H9 (cell line): ENCODE data around the gene ANKUB1. TPM values are rescaled to one million over a fixed set of nuclear protein-coding genes. Genes with fewer than 3 reads are reported as not detected.

Experiments
- DNase-seq: peaks from one replicate; pipeline ENCODE4 v3.0.0-alpha.2; 2017
- H2AFZ ChIP-seq: one replicate; pipeline ENCODE4 v1.6.1; 2013; ENCODE audit warnings: mild to moderate bottlenecking, low read length, control low read depth, moderate library complexity
- H2AK5ac ChIP-seq: 2 replicates; pipeline ENCODE4 v1.6.1; 2013; ENCODE audit warnings: low read length, control low read depth, mixed read lengths; ENCODE audit not compliant: insufficient read length
- H2BK120ac ChIP-seq: one replicate; pipeline ENCODE4 v1.6.1; 2013; ENCODE audit warnings: low read depth, mild to moderate bottlenecking, low read length, control low read depth, inconsistent platforms; ENCODE audit not compliant: poor library complexity, severe bottlenecking
- H2BK12ac ChIP-seq: 2 replicates; pipeline ENCODE4 v1.6.1; 2013; ENCODE audit warnings: low read length, control low read depth, mixed read lengths, low read depth; ENCODE audit not compliant: insufficient read length
- H2BK15ac ChIP-seq: 2 replicates; pipeline ENCODE4 v1.6.1; 2013; ENCODE audit warnings: low read depth, low read length, control low read depth
- H2BK20ac ChIP-seq: one replicate; pipeline ENCODE4 v1.6.1; 2013; ENCODE audit warnings: low read depth, mild to moderate bottlenecking, low read length, control low read depth, inconsistent platforms; ENCODE audit not compliant: poor library complexity, severe bottlenecking
- H2BK5ac ChIP-seq: 2 replicates; pipeline ENCODE4 v1.6.1; 2013; ENCODE audit warnings: low read length, control low read depth, mixed read lengths; ENCODE audit not compliant: insufficient read length
- H3K14ac ChIP-seq: 2 replicates; pipeline ENCODE4 v1.6.1; 2013; ENCODE audit warnings: low read length, control low read depth; ENCODE audit not compliant: insufficient read depth
- H3K18ac ChIP-seq: 2 replicates; pipeline ENCODE4 v1.6.1; 2013; ENCODE audit warnings: low read depth, mild to moderate bottlenecking, mixed read lengths, low read length, control low read depth; ENCODE audit not compliant: insufficient read length
- H3K23ac ChIP-seq: 2 replicates; pipeline ENCODE4 v1.6.1; 2013; ENCODE audit warnings: low read length, control low read depth, mixed read lengths, low read depth; ENCODE audit not compliant: insufficient read length
- H3K23me2 ChIP-seq: 2 replicates; pipeline ENCODE4 v1.6.1; 2013; ENCODE audit warnings: low read depth, mild to moderate bottlenecking, mixed read lengths, low read length, control low read depth; ENCODE audit not compliant: insufficient read length, poor library complexity, severe bottlenecking
- H3K27ac ChIP-seq: 2 replicates; pipeline ENCODE4 v1.5.1; 2013; ENCODE audit warnings: low read length, control low read depth, mixed read lengths, low read depth; ENCODE audit not compliant: insufficient read length
- H3K27me3 ChIP-seq: 2 replicates; pipeline ENCODE4 v1.6.1; 2013; ENCODE audit warnings: low read length, control low read depth, inconsistent platforms; ENCODE audit not compliant: insufficient read depth
- H3K4ac ChIP-seq: 2 replicates; pipeline ENCODE4 v1.6.1; 2013; ENCODE audit warnings: low read depth, mild to moderate bottlenecking, control low read depth, inconsistent platforms, low read length, moderate library complexity
- H3K4me1 ChIP-seq: 2 replicates; pipeline ENCODE4 v1.6.1; 2013; ENCODE audit warnings: low read length, control low read depth, inconsistent platforms; ENCODE audit not compliant: insufficient read depth
- H3K4me2 ChIP-seq: 2 replicates; pipeline ENCODE4 v1.6.1; 2013; ENCODE audit warnings: low read length, control low read depth, mixed read lengths; ENCODE audit not compliant: insufficient read length, insufficient read depth
- H3K56ac ChIP-seq: 2 replicates; pipeline ENCODE4 v1.6.1; 2013; ENCODE audit warnings: low read depth, mild to moderate bottlenecking, mixed read lengths, low read length, control low read depth; ENCODE audit not compliant: insufficient read length
- H3K79me1 ChIP-seq: 2 replicates; pipeline ENCODE4 v1.6.1; 2013; ENCODE audit warnings: low read depth, mild to moderate bottlenecking, moderate library complexity, low read length, control low read depth, inconsistent platforms; ENCODE audit not compliant: insufficient read depth, poor library complexity, severe bottlenecking
- H3K79me2 ChIP-seq: 2 replicates; pipeline ENCODE4 v1.6.1; 2013; ENCODE audit warnings: low read length, control low read depth, inconsistent platforms; ENCODE audit not compliant: insufficient read depth
- H3K9ac ChIP-seq: 2 replicates; pipeline ENCODE4 v1.6.1; 2013; ENCODE audit warnings: low read length, control low read depth, mixed read lengths; ENCODE audit not compliant: insufficient read length; ENCODE audit errors: extremely low read depth
- H3K9me3 ChIP-seq: one replicate; pipeline ENCODE4 v1.6.1; 2013; ENCODE audit warnings: low read depth, low read length, inconsistent platforms; ENCODE audit not compliant: control insufficient read depth
- H3T11ph ChIP-seq: one replicate; pipeline ENCODE4 v1.6.1; 2013; ENCODE audit warnings: mild to moderate bottlenecking, low read length, control low read depth, inconsistent platforms
- H4K20me1 ChIP-seq: one replicate; pipeline ENCODE4 v1.6.1; 2013; ENCODE audit not compliant: control insufficient read depth, insufficient read length, insufficient read depth
- H4K5ac ChIP-seq: 2 replicates; pipeline ENCODE4 v1.6.1; 2013; ENCODE audit warnings: low read depth, mild to moderate bottlenecking, mixed read lengths, low read length, control low read depth; ENCODE audit not compliant: insufficient read length
- H4K8ac ChIP-seq: replicated peaks from 2 replicates; pipeline ENCODE4 v1.6.1; 2013; ENCODE audit warnings: low read length, control low read depth, mixed read lengths, low read depth; ENCODE audit not compliant: insufficient read length
- H4K91ac ChIP-seq: 2 replicates; pipeline ENCODE4 v1.6.1; 2013; ENCODE audit warnings: low read depth, mild to moderate bottlenecking, moderate library complexity, mixed read lengths, low read length, control low read depth; ENCODE audit not compliant: insufficient read length
- H3K27ac Mint-ChIP-seq, 3 experiments: 2 replicates in 2 of 3; 3 replicates in 1 of 3; pipeline ENCODE4 v1.8.0; 2020 to 2021; ENCODE audit warnings: mixed read lengths in 3 of 3, mild to moderate bottlenecking in 1 of 3, moderate library complexity in 1 of 3
- H3K27me3 Mint-ChIP-seq: 2 replicates; pipeline ENCODE4 v1.8.0; 2021; ENCODE audit warnings: low read depth, mild to moderate bottlenecking, moderate library complexity, mixed read lengths
- H3K36me3 Mint-ChIP-seq, 3 experiments: 2 replicates in 2 of 3; 3 replicates in 1 of 3; pipeline ENCODE4 v1.8.0; 2020 to 2021; ENCODE audit warnings: low read depth in 3 of 3, mixed read lengths in 3 of 3; ENCODE audit not compliant: insufficient read depth in 1 of 3
- H3K4me1 Mint-ChIP-seq, 2 experiments: 2 replicates each; pipeline ENCODE4 v1.8.0; 2020; ENCODE audit warnings: mixed read lengths in 2 of 2
- H3K4me3 Mint-ChIP-seq, 2 experiments: 2 replicates in 1 of 2; 3 replicates in 1 of 2; pipeline ENCODE4 v1.8.0; 2020 to 2021; ENCODE audit warnings: mild to moderate bottlenecking in 2 of 2, mixed read lengths in 2 of 2, moderate library complexity in 1 of 2
- H3K9me3 Mint-ChIP-seq, 2 experiments: 2 replicates in 1 of 2; 3 replicates in 1 of 2; pipeline ENCODE4 v1.8.0; 2020; ENCODE audit warnings: mild to moderate bottlenecking in 2 of 2, mixed read lengths in 2 of 2, moderate library complexity in 1 of 2
- WGBS: extraction: QIAGEN DNeasy Blood & Tissue Kit; methylation state at CpG from one replicate; pipeline ENCODE4 v1.1.7; 2013; ENCODE audit warnings: missing lambda C conversion rate, low lambda C conversion rate, mixed read lengths; ENCODE audit not compliant: insufficient read length; ENCODE audit errors: extremely low coverage; 5-methylcytosine and 5-hydroxymethylcytosine counted together
- total RNA-seq: library from RNA; stranded (reverse); gene quantifications from 2 replicates; pipeline ENCODE4 v1.2.1, GENCODE V29; 2021
- TF ChIP-seq, protein P1 (sequence below): fragments of 200-600 bp; sonication (generic); conservative IDR thresholded peaks from 3 replicates; pipeline ENCODE4 v1.8.0; 2021; ENCODE audit warnings: antibody characterized with exemption, mild to moderate bottlenecking

The ANKUB1 gene
- total RNA-seq, 1 experiment from 2014 or later, result not detected

DNA sequence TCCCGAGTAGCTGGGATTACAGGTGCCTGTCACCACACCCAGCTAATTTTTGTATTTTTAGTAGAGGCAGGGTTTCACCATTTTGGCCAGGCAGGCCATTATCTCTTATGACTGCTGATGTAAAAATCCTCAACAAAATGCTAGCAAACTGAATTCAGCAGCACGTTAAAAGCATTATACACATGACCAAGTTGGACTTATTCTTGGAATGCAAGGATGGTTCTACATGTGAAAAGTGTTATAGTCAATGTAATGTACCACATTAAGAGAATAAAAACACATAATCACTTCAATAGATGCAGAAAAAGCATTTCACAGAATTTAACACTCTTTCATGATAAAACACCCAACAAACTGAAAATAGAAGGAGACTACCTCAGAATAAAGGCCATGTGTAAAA, 40.9 kb upstream of the ANKUB1 start:
- Histone ChIP-seq H2BK120ac (no peak overlapping the region), H3K56ac (no peak overlapping the region), H3K23ac (no peak overlapping the region), H4K91ac (no peak overlapping the region), H3K4ac (no peak overlapping the region), H3K27me3 (no peaks in the 10 kb centered on the region), H2AK5ac (no peak overlapping the region), H2BK15ac (no peak overlapping the region), H2BK12ac (no peak overlapping the region), H3K14ac (no peak overlapping the region), H2BK20ac (no peak overlapping the region), H4K20me1 (no peaks in the 10 kb centered on the region), H3K79me1 (peaks cover 4% of the 10 kb centered on the region), H3K4me1 (no peaks in the 10 kb centered on the region), H3K9ac (no peak overlapping the region), H3K9me3 (peaks cover 24% of the 10 kb centered on the region), H4K5ac (no peak overlapping the region), H4K8ac (no peak overlapping the region), H3T11ph (no peak overlapping the region), H2AFZ (no peak overlapping the region), H3K18ac (no peak overlapping the region), H3K79me2 (peaks cover 4% of the 10 kb centered on the region; the same call in 1 of the 2 replicates), H3K23me2 (no peaks in the 10 kb centered on the region), H3K27ac (no peak overlapping the region), H3K4me2 (no peak overlapping the region), H2BK5ac (no peak overlapping the region)
- WGBS, result no CpG with 5 or more reads among the region's 2 CpGs
- H3K4me1 Mint-ChIP-seq, result no peaks in the 10 kb centered on the region
- peaks cover 80 to 82% of the 10 kb centered on the region in 2 experiments for H3K9me3 Mint-ChIP-seq
- peaks cover 72 to 84% (median 73%) of the 10 kb centered on the region in 3 experiments for H3K36me3 Mint-ChIP-seq
- no peak overlapping the region for H3K4me3 Mint-ChIP-seq
- H3K27ac Mint-ChIP-seq, result no peak overlapping the region
- no peaks in the 10 kb centered on the region; the same call in 1 of the 2 replicates for H3K27me3 Mint-ChIP-seq
- DNase-seq, result no peak
- TF ChIP-seq, protein P1, sequence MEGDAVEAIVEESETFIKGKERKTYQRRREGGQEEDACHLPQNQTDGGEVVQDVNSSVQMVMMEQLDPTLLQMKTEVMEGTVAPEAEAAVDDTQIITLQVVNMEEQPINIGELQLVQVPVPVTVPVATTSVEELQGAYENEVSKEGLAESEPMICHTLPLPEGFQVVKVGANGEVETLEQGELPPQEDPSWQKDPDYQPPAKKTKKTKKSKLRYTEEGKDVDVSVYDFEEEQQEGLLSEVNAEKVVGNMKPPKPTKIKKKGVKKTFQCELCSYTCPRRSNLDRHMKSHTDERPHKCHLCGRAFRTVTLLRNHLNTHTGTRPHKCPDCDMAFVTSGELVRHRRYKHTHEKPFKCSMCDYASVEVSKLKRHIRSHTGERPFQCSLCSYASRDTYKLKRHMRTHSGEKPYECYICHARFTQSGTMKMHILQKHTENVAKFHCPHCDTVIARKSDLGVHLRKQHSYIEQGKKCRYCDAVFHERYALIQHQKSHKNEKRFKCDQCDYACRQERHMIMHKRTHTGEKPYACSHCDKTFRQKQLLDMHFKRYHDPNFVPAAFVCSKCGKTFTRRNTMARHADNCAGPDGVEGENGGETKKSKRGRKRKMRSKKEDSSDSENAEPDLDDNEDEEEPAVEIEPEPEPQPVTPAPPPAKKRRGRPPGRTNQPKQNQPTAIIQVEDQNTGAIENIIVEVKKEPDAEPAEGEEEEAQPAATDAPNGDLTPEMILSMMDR, result no peak
